ENCODE measurements around the gene HMX1.

HMX1 gene

DNA sequence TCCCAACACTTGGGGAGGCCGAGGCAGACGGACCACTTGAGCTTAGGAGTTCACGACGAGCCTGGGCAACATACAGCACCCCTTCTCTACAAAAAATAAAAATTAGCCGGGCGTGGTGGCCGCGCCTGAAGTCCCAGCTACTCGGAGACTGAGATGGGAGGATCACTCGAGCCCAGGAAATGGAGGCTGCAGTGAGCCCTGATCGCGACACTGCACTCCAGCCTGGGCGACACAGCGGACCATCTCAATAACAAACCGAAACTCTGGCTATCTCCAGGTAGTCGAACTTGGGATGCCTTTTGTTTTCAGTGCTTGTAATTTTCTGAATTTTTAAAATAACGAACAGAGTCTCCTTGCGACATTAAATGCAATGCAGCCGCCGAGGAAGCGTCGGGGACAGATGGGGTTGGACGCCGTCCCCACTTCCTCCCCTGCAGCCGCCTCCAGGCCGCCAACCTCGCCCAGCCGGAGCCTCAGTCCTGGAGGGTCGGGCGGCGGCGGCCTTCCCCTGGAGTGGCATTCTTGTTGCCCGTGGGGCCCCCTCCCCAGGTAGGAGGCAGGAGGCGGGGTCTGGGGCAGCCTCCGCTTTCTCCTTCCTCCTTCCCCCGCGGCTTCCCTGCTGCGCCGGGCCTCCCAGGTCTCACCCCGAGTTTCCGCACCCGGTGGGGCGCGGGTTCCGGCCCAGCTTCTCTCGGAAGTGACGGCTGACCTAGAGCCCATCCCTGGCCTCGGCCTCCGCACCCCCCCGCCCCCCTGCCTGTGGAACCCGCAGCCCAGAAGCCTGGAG is 14.6 kb downstream of the HMX1 start:
- no peak for DNase-seq (ENCODE audit: extremely low read depth, low read depth)
- no peak for TF ChIP-seq CTCF (IDR thresholded peaks at IDR 0.05; ENCODE audit: low read depth, low read length, missing control alignments)
- no peak overlapping the region for H3K4me3 ChIP-seq (replicated peaks; ENCODE audit: low read depth, low read length)

DNA sequence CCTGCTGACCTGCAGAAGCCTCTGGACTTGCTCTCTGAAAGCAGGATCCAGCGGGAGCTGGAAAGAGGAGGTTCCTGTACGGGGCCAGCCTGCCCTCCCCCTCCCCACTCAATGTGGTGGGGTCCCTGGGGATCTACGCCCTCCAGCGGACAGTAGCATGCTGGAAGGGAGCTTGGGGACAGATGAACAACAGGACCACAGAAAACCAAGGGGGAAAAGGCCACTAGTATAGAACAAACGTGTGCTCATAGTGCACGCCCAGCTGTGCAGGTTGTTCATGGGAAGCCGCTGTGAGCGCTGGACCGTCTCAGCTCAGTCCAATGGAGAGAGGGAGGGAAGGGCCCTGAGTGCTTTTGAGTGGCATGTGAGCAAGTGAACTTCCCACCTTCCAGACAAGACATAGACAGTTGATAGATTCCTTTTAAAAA is 15.8 kb downstream of the HMX1 start:
- TF ChIP-seq CTCF (IDR thresholded peaks at IDR 0.05; ENCODE audit: low read depth, low read length, missing control alignments): no peak
- DNase-seq (ENCODE audit: extremely low read depth, low read depth): no peak
- no peak overlapping the region for H3K4me3 ChIP-seq (replicated peaks; ENCODE audit: low read depth, low read length)

GRCh38 chr4:8854931-8855330 is 16.7 kb downstream of the HMX1 start:
- no peak for TF ChIP-seq CTCF (IDR thresholded peaks at IDR 0.05; ENCODE audit: low read depth, low read length, missing control alignments)
- DNase-seq (ENCODE audit: extremely low read depth, low read depth): peak; percentile 10
- no peak overlapping the region for H3K4me3 ChIP-seq (replicated peaks; ENCODE audit: low read depth, low read length)

- H3K4me3 ChIP-seq (replicated peaks; ENCODE audit: low read depth, low read length): no peak overlapping the region
- TF ChIP-seq CTCF (IDR thresholded peaks at IDR 0.05; ENCODE audit: low read depth, low read length, missing control alignments): no peak
- no peak for DNase-seq (ENCODE audit: extremely low read depth, low read depth)
These were observed 17.6 kb downstream of the HMX1 start for GRCh38 chr4:8854016-8854415.

DNA sequence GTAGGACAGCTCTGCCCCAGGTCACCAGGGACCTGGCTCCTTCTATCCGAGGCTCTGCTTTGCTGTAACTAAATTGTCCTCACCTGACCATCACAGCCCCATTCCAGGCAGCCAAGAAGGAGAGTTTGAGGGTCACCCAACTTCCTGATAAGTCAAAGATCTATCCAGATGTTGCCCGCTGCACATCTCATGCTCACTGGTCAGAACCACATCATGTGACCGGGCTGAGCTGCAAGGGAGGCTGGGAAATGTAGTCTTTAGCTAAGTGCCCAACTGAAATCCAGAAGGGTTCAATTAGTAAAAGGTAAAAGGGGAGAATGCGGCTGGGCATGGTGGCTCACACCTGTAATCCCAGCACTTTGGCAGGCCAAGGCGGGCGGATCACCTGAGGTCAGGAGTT is 18.4 kb downstream of the HMX1 start:
- DNase-seq (ENCODE audit: extremely low read depth, low read depth): no peak
- TF ChIP-seq CTCF (IDR thresholded peaks at IDR 0.05; ENCODE audit: low read depth, low read length, missing control alignments): no peak
- H3K4me3 ChIP-seq (replicated peaks; ENCODE audit: low read depth, low read length): no peak overlapping the region

DNA sequence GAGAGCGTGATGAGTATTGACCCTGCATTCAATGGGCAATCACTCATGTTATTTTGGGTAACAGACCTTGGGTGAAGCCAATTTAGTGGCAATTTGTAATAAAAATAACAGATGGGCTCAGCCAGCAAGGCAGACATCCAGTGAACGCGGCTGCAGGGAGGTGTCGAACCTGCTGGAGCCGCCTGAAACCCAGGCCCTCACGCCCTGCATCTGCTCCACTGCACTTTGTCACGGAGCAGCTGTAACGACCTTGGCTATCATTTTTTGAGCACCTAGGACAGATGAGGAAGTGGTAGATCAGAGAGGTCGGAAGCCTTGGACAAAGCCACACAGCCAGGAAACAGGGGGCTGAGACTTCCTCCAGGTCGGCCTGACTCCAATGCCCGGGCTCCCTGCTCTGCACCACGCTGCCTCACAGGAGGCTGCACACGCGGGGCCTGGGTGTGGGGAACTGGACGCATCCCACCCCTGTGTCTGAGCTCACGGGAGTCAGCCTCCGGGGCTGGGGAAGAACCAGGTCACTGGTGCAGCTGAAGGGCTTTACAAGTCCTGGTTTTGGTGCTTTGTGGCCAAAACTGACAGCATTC is 19.4 kb downstream of the HMX1 start:
- H3K4me3 ChIP-seq (replicated peaks; ENCODE audit: low read depth, low read length): no peak overlapping the region
- TF ChIP-seq CTCF (IDR thresholded peaks at IDR 0.05; ENCODE audit: low read depth, low read length, missing control alignments): no peak
- DNase-seq (ENCODE audit: extremely low read depth, low read depth): no peak
